Iris pigment epithelial cell (primary cell): ENCODE measurements around the gene OR14I1.
A peak's percentile ranks its signal among the peaks of the same experiment; 100 is the strongest.
"Not testable (repeated sequence)": the region's sequence is repeated elsewhere in the genome, so short reads cannot be mapped to it uniquely, and the experiment has no call there.

Experiments
- DNase-seq: peaks from one replicate; pipeline ENCODE4 v3.0.0-alpha.2; 2011; ENCODE audit warnings: low read depth

Gene OR14I1

GRCh38 chr1:248688527-248689298 is 13.9 kb downstream of the OR14I1 start:
- DNase-seq: no peak

GRCh38 chr1:248686815-248687214 is 15.8 kb downstream of the OR14I1 start:
- DNase-seq: no peak

GRCh38 chr1:248681651-248682050 is 20.9 kb downstream of the OR14I1 start:
- DNase-seq: no peak

- peak; percentile 2 for DNase-seq
These were observed 32.6 kb downstream of the OR14I1 start for GRCh38 chr1:248670003-248670402.

GRCh38 chr1:248663453-248664328 is 38.9 kb downstream of the OR14I1 start:
- DNase-seq: not testable (repeated sequence)

- not testable (repeated sequence) for DNase-seq
These were observed 45.8 kb downstream of the OR14I1 start for GRCh38 chr1:248656797-248657196.

GRCh38 chr1:248655354-248655753 is 47.2 kb downstream of the OR14I1 start, which contains the start of gene OR2T27:
Gene OR2T27, minus strand, starts transcription at chr1:248655528. Its CDS starts 4,644 bp downstream, at chr1:248650884.
- DNase-seq: not testable (repeated sequence)
